HEK293 (cell line): ENCODE results near the gene ILKAP.

Source experiments
- CTCF ChIA-PET: fragments of 350-600 bp; formaldehyde crosslinking; extraction: SDS; loops from one replicate; lab custom pipeline; 2021; ENCODE audit warnings: antibody characterized with exemption; lab: Yijun Ruan, JAX
- POLR2A ChIA-PET: fragments of 300-600 bp; formaldehyde crosslinking; extraction: SDS; loops from one replicate; lab custom pipeline; 2020; ENCODE audit warnings: antibody characterized with exemption, inconsistent platforms; lab: Yijun Ruan, JAX
- H3K27ac ChIP-seq: fragments of 200-500 bp; sonication (Bioruptor generic); 2 replicates; pipeline ENCODE4 v1.5.1; 2014; ENCODE audit warnings: low read depth, low read length, control low read depth, inconsistent platforms; ENCODE audit errors: extremely low read depth
- H3K36me3 ChIP-seq, 2 experiments: fragments of 200-500 bp in 1 of 2; sonication (Bioruptor generic) in 1 of 2; 1 replicate in 1 of 2; 2 replicates in 1 of 2; pipeline ENCODE4 v1.5.1; 2014 to 2017; ENCODE audit warnings: inconsistent platforms in 2 of 2, low read length in 2 of 2; ENCODE audit not compliant: control insufficient read depth in 2 of 2, insufficient read depth in 1 of 2
- H3K4me1 ChIP-seq: fragments of 200-500 bp; sonication (Bioruptor generic); 2 replicates; pipeline ENCODE4 v1.5.1; 2014; ENCODE audit warnings: mild to moderate bottlenecking, low read length, inconsistent platforms; ENCODE audit not compliant: control insufficient read depth, insufficient read depth
- H3K4me3 ChIP-seq: 2 replicates; pipeline ENCODE4 v1.5.1; 2011; ENCODE audit warnings: low read depth, mild to moderate bottlenecking, control low read depth, low read length, moderate library complexity
- H3K9me3 ChIP-seq: fragments of 200-500 bp; sonication (Bioruptor generic); 2 replicates; pipeline ENCODE4 v1.5.1; 2014; ENCODE audit warnings: low read depth, low read length, inconsistent platforms; ENCODE audit not compliant: control insufficient read depth, insufficient read depth
- SCRT1 ChIP-seq: fragments of 450-650 bp; formaldehyde crosslinking; IDR thresholded peaks from 2 replicates; pipeline ENCODE4 v1.5.1; 2016; ENCODE audit warnings: missing biosample characterization, missing genetic modification characterization, borderline replicate concordance
- SCRT2 ChIP-seq: fragments of 450-650 bp; formaldehyde crosslinking; IDR thresholded peaks from 2 replicates; pipeline ENCODE4 v1.5.1; 2016; ENCODE audit warnings: missing biosample characterization, missing genetic modification characterization
- SETDB1 ChIP-seq: IDR thresholded peaks from one replicate; pipeline ENCODE4 v1.6.1; 2017; ENCODE audit warnings: mild to moderate bottlenecking, low read length, moderate library complexity, mixed read lengths; ENCODE audit not compliant: insufficient read length
- ZFHX2 ChIP-seq: fragments of 450-650 bp; formaldehyde crosslinking; conservative IDR thresholded peaks from 2 replicates; pipeline ENCODE4 v1.5.1; 2016; ENCODE audit warnings: missing biosample characterization, missing genetic modification characterization
- ZNF280C ChIP-seq: fragments of 450-650 bp; formaldehyde crosslinking; IDR thresholded peaks from 2 replicates; pipeline ENCODE4 v1.5.1; 2016; ENCODE audit warnings: missing biosample characterization, missing genetic modification characterization
- ZNF280D ChIP-seq: fragments of 450-650 bp; formaldehyde crosslinking; IDR thresholded peaks from 2 replicates; pipeline ENCODE4 v1.5.1; 2016; ENCODE audit warnings: missing biosample characterization, missing genetic modification characterization
- ZNF350 ChIP-seq: fragments of 450-650 bp; formaldehyde crosslinking; IDR thresholded peaks from 2 replicates; pipeline ENCODE4 v1.5.0; 2017; ENCODE audit warnings: missing biosample characterization, mild to moderate bottlenecking, missing genetic modification characterization
- ZNF513 ChIP-seq: fragments of 450-650 bp; IDR thresholded peaks from 2 replicates; pipeline ENCODE4 v1.5.1; 2018; ENCODE audit warnings: missing biosample characterization, missing genetic modification characterization
- ZNF555 ChIP-seq: fragments of 450-650 bp; formaldehyde crosslinking; conservative IDR thresholded peaks from 2 replicates; pipeline ENCODE4 v1.5.1; 2017; ENCODE audit warnings: missing biosample characterization, mild to moderate bottlenecking, missing genetic modification characterization, inconsistent platforms
- ZNF623 ChIP-seq: fragments of 450-650 bp; formaldehyde crosslinking; IDR thresholded peaks from 2 replicates; pipeline ENCODE4 v1.5.1; 2016; ENCODE audit warnings: missing biosample characterization, missing genetic modification characterization
- TF ChIP-seq, protein P1 (sequence below): fragments of 450-650 bp; formaldehyde crosslinking; IDR thresholded peaks from 2 replicates; pipeline ENCODE4 v1.5.1; 2016; ENCODE audit warnings: missing biosample characterization, missing genetic modification characterization
- TF ChIP-seq, protein P2 (sequence below): fragments of 450-650 bp; formaldehyde crosslinking; IDR thresholded peaks from 2 replicates; pipeline ENCODE4; 2016; ENCODE audit warnings: missing biosample characterization, missing genetic modification characterization

ILKAP gene

DNA sequence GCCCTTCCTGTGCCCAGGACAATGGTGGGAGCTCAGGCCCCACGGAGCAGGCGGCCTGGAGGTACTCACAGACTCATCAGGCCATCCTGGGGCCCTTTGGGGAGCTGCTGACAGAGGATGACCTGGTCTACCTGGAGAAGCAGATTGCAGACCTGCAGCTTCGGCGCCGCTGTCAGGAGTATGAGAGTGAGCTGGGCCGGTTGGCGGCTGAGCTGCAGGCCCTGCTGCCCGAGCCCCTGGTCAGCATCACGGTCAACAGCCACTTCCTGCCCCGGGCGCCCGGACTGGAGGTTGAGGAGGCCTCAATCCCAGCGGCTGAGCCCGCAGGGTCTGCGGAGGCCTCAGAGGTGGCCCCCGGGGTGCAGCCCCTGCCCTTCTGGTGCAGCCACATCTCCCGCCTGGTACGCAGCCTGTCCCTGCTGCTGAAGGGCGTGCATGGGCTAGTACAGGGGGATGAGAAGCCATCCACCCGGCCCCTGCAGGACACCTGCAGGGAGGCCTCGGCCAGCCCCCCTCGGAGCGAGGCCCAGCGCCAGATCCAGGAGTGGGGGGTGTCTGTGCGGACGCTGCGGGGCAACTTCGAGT lies 73.3 kb downstream of the ILKAP start:
- POLR2A ChIA-PET, result no interaction called here
- CTCF ChIA-PET, result no interaction called here
- Histone ChIP-seq H3K36me3 (no peaks in the 10 kb centered on the region), H3K27ac (no peak overlapping the region), H3K4me3 (no peak overlapping the region), H3K4me1 (no peaks in the 10 kb centered on the region), H3K9me3 (no peaks in the 10 kb centered on the region)
- TF ChIP-seq SETDB1 (no peak), ZNF555 (tag by site-specific recombination) (no peak), SCRT1 (tag by site-specific recombination) (no peak)
- TF ChIP-seq, protein P1, sequence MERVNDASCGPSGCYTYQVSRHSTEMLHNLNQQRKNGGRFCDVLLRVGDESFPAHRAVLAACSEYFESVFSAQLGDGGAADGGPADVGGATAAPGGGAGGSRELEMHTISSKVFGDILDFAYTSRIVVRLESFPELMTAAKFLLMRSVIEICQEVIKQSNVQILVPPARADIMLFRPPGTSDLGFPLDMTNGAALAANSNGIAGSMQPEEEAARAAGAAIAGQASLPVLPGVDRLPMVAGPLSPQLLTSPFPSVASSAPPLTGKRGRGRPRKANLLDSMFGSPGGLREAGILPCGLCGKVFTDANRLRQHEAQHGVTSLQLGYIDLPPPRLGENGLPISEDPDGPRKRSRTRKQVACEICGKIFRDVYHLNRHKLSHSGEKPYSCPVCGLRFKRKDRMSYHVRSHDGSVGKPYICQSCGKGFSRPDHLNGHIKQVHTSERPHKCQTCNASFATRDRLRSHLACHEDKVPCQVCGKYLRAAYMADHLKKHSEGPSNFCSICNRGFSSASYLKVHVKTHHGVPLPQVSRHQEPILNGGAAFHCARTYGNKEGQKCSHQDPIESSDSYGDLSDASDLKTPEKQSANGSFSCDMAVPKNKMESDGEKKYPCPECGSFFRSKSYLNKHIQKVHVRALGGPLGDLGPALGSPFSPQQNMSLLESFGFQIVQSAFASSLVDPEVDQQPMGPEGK, result no peak
- TF ChIP-seq, protein P2, sequence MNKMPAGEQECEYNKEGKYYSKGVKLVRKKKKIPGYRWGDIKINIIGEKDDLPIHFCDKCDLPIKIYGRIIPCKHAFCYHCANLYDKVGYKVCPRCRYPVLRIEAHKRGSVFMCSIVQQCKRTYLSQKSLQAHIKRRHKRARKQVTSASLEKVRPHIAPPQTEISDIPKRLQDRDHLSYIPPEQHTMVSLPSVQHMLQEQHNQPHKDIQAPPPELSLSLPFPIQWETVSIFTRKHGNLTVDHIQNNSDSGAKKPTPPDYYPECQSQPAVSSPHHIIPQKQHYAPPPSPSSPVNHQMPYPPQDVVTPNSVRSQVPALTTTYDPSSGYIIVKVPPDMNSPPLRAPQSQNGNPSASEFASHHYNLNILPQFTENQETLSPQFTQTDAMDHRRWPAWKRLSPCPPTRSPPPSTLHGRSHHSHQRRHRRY (tag by site-specific recombination), result no peak

DNA sequence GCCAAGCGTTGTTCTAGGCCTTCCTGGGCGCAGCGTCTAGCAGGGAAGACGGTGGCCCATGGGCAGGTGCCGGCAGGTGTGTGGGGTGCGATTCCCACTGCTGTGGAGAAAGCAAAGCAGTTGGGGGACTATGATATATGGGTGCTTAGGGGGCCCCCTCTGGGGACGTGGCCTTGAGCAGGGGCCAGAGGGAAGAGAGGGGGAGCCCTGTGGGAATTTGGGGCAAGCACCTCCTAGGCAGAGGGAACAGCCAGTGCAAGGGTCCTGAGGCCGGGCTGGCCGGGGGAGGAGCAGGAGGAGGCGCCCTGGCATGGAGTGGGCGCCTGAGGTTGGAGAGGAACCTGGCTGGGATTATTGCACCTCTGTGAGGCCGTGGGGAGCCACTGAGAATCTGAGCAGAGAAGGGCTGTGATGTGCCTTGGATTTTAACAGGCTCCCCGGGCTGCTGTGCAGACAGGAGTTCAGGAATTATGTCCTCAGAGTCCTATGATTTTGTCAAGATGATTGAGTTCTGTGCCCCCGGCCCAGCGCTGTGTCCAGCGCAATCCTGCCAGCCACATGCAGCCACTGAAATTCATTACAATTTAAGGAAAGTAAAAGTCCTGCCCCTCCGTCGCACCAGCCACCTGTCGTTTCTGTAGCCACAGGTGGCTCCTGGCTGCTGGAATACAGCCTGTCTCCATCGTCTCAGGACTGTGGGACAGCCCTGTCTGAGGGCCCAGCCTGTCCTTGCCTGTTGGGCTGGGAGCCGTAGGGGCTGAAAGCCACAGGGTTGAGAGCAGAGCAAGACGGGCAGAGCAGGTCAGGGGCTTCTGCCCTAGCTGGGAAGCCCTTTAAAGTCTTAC lies 74.1 kb downstream of the ILKAP start:
- no peak overlapping the region for H3K27ac ChIP-seq
- peak; percentile 94 for TF ChIP-seq SCRT1 (tag by site-specific recombination)
- peak; percentile 97 for TF ChIP-seq SCRT2 (tag by site-specific recombination)
- TF ChIP-seq ZNF280C, result no peak
- peak; percentile 71 for TF ChIP-seq ZNF623 (tag by site-specific recombination)
- CTCF ChIA-PET, result interaction anchor here (0.6 kb wide), 1 partner anchor 31 kb away, joined by 3 read pairs; no protein-coding TSS in a partner anchor
- H3K4me1 ChIP-seq, result no peaks in the 10 kb centered on the region
- POLR2A ChIA-PET, result no interaction called here
- H3K36me3 ChIP-seq, result no peaks in the 10 kb centered on the region
- H3K9me3 ChIP-seq, result no peaks in the 10 kb centered on the region
- H3K4me3 ChIP-seq, result no peak overlapping the region

DNA sequence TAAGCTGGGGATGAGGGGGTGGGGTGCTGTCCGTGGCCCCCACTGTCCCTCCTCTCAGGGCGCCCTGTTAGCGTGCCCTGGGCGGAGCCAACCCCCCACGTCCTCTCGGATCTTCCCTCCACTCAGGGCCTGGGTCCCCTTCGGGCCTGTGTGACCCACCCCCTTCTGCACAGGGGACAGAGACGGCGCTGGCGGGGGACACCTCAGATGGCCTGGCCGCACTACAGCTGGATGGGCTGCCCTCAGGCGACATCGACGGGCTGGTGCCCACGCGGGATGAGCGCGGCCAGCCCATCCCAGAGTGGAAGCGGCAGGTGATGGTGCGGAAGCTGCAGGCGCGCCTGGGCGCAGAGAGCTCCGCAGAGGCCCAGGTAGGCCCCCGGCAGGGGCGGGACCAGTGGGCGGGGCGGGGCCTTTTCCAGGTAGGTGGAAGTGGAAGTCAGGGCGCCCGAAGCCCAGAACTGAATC lies 74.9 kb downstream of the ILKAP start:
- Histone ChIP-seq H3K36me3 (no peaks in the 10 kb centered on the region), H3K27ac (no peak overlapping the region), H3K4me3 (no peak overlapping the region), H3K4me1 (no peaks in the 10 kb centered on the region), H3K9me3 (no peaks in the 10 kb centered on the region)
- ChIA-PET POLR2A (interaction anchor here (0.6 kb wide), 1 partner anchor 68 kb away, joined by 3 read pairs; the partner anchor contains the start of gene SCLY), CTCF (no interaction called here)
- no peak for TF ChIP-seq ZNF280D (tag by site-specific recombination)
- no peak for TF ChIP-seq ZNF513 (tag by site-specific recombination)
- no peak for TF ChIP-seq ZNF350 (tag by site-specific recombination)
- no peak for TF ChIP-seq ZNF555 (tag by site-specific recombination)
- no peak for TF ChIP-seq ZFHX2 (tag by site-specific recombination)
